Measurements from ENCODE around the gene OR7A10.

Gene OR7A10

DNA sequence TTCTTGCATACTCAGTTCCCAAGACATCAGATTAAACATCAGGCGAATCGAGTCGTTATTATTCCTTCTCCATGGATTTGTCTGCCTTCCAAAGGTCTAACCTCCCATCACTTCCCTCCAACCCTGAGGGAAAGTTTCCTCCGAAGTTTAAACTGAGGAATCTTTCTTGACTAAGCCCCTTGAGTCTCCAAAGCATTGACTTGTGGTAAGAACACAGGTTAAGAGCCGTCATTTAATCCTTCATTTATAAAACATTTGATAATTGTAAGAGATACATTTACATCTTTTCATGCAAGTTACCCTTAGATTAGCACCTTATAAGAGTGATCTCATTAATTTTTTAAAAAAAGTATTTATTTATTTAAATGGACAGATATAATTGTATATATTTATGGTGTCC lies at the start of gene OR7A10:
TSS of gene OR7A10 (minus strand) at position 101 of the 400 bp plus-strand sequence. CDS start 7,045 bp downstream, outside the sequence.
- DNase-seq (ENCODE audit: low read depth, low spot score), result no peak

DNA sequence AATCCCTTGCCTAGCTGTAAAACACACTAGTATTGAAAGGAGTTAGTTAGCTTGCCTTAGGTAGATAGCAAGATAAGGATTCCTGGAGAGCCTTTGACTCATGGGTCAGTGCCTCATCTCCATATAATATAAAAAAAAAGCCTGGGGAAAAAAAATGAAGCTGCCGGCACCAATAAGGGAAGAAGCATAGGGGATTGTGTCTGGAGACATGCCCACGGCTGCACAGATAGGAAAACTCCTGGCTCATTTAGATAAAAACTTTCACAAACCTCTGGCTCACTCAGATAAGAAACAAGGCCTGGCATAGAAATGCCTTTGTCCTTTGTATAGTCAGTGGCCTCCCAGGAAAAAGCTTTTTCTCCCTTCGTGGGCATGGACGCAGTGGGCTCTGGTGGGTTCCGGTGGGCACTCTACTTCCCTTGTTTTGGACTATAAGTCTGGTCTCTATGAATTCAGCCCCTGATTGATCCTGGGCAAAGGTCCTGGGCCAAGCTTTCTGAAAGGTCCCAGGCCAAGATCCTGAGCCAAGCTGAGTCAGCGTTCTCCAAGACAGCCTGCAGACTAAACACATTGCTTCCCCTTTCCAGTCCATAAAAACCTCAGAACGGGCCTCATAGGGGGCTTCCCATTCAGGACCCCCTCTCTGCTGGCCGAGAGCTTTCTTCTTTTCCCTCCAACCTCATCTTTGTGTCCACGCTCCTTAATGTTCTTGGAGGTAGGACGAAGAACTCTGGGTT lies 42.1 kb upstream of the OR7A10 start:
- no peak for DNase-seq (ENCODE audit: low read depth, low spot score)

DNA sequence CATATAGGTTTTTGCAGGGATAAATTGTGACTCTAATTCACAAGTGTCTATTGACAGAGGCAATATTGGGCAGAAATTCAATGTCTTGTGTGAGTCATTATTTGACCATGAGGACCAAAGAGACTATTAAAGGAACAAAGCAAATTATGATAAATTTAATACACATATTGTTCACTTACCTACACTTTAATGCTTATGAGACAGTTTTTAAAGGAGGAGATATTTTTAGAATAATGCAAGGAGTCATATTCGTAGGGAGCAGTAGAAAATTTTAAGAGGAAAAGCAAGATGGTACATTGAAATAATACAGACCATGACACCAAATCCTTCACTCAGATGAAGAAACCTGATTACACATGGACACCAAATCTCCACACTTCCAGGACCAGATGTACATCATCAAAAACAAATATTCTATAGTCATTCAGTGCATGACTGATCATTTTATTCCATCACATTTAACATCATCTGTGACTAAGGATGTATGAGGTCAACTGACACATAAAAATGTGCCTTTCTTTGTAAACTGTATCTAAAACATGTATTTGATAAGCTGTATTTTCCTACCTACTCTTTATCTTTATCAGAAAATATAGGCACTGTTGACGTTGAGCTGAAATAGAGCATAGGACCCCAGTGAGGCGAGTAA lies 41.4 kb upstream of the OR7A10 start:
- no peak for DNase-seq (ENCODE audit: low read depth, low spot score)

DNA sequence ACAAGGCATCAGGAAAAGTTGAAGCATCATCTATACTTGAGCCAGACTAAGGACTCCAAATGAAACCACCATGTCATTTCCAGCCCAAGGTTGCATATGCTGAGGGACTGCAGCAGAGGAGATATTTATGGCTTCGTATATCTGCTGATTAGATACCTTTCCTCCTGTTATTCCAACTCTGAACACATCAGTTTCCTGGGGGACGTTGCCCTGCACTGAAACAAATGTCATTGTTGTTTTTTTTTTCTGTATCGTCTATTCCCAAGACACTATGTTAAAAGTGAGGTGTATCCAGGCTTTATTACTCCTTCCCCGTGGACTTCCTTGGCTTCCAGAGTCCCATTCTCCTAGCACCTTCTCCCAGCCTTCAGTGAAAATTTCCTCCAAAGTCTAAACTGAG lies 37.3 kb upstream of the OR7A10 start, which contains the start of gene OR7A17:
TSS of gene OR7A17 (minus strand) at position 101 of the 400 bp plus-strand sequence. CDS start 4,777 bp downstream, outside the sequence.
- no peak for DNase-seq (ENCODE audit: low read depth, low spot score)

- no peak for DNase-seq (ENCODE audit: low read depth, low spot score)
Observed at GRCh38 chr19:14871619-14872230, 23.0 kb upstream of the OR7A10 start.

DNA sequence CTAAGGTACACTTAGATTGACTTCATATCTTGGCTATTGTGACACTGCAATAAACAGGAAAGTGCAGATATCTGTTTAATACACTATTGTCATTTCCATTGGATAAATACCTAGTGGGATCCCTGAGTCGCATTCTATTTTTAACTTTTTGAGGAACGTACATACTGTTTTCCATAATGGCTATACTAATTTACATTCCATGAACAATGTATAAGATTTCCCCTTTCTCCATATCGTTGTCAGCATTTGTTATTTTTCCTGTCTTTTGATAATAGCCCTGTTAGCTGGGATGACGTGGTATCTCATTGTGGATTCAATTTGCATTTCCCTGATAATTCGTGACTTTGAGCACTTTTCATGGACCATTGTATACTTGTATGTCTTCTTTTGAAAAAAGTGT lies 19.8 kb upstream of the OR7A10 start:
- DNase-seq (ENCODE audit: low read depth, low spot score), result no peak

DNA sequence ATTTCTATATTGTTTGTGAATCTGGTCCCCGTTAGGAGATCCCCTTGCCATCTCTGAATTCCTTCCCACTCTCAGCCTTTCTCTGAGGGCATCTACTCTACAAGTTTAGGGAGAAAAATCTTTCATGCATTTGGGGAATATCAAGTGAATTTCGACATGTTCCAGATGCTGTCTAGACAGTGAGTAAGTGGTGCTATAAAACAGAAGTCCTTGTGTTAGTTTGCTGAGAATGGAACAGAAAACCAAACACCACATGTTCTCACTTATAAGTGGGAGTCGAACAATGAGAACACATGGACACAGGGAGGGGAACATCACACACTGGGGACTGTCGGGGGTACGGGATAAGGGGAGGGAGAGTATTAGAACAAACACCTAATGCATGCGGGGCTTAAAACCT lies 5.1 kb downstream of the OR7A10 start:
- no peak for DNase-seq (ENCODE audit: low read depth, low spot score)

DNA sequence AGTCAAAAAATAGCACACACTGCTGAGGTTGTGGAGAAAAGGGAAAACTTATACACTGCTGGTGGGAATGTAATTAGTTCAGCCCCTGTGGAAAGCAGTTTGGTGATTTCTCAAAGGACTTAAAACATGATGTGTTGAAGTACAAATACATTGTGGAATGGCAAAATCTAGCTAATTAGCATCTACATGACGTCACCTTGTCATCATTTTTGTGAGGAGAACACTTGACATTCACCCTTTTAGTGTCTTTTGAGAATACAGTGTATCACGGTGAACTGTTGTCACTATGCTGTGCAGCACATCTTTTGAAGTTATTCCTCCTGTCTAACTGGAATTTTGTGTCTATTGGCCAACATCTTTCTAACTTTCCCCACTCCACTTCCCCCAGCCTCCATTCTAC lies 5.6 kb downstream of the OR7A10 start:
- no peak for DNase-seq (ENCODE audit: low read depth, low spot score)

DNA sequence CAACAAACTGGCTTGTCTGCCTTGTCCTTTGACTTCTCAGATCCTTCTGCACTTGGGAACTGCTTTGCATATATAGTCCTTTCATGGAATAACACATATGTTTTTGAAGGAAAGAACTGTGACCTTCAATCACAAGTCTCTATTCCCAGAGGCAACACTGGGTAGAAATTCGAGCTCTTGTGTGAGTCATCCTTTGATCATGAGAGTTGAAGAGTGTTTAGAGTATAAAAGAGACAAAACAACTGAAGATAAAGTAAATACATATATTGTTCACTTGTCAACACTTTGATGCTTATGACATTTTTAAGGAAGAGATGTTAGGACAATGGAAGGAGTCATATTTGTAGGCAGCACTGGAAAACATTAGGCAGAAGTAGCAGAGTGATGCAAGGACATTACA lies 8.5 kb downstream of the OR7A10 start:
- DNase-seq (ENCODE audit: low read depth, low spot score), result no peak

DNA sequence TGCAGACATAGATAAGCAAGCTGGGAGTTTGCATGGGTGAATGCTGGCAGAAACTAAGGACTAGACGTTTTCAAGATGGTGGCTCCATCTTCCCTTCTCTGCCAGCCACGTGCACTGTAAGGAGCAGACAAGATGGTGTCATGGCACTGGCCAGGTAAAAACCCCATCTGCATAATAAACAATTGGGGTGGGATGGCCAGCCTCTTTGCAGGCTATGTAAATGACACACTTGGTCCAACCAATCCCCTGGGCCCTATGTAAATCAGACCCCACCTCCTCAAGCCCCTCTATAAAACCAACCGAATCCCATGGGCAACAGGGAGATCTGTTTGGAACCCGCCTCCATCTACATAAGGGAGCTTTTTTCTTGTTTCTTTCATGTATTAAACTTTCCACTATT lies 11.3 kb downstream of the OR7A10 start:
- DNase-seq (ENCODE audit: low read depth, low spot score), result no peak

- DNase-seq (ENCODE audit: low read depth, low spot score), result no peak
Observed at GRCh38 chr19:14835011-14835410, 13.7 kb downstream of the OR7A10 start, which contains the start of the genes OR7A5 and OR7C1. TSS of gene OR7A5 (minus strand) at chr19:14835185. CDS start at chr19:14828241, 6,944 bp downstream. TSS of gene OR7C1 (minus strand) at chr19:14835185. CDS start at chr19:14800136, 35,049 bp downstream.

DNA sequence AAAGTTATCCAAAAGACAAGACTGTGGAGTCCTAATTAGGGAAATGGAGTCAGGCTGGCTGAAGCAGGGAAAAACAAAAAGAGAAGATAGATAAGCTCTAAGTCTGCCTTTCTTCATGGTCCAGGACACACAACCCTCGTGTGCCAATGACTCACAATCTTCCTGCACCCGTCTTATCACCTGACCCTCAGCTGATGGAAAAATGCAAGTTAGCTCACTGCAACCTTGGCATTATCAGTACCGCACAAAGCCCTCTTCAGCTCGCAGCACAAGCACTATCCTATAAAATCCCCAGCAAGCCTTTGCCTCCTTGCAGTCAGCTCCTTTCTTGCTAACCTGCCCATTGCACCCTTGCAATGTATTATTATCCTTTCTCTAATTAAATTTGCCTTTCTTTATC lies 18.0 kb downstream of the OR7A10 start:
- DNase-seq (ENCODE audit: low read depth, low spot score), result no peak

DNA sequence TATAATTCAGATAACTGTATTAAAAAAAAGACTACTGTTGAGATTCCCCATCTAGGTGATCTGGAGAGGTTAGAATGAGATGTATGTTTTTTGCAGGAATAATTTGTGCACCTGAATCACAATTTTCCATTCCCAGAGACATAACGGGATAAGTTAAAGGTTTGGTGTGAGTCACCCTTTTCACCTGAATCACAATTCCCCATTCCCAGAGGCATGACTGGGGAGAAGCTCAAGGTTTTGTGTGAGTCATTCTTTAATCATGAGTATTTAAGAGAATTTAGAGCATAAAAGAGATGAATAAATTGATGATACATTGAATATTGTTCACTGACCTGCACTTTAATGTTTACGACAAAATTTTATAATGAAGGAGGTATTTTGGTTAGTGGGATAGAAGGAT lies 22.7 kb downstream of the OR7A10 start:
- no peak for DNase-seq (ENCODE audit: low read depth, low spot score)

- DNase-seq (ENCODE audit: low read depth, low spot score), result no peak
Observed at GRCh38 chr19:14821937-14822336, 26.8 kb downstream of the OR7A10 start.

GRCh38 chr19:14818588-14818987 lies 30.1 kb downstream of the OR7A10 start:
- DNase-seq (ENCODE audit: low read depth, low spot score), result no peak

DNA sequence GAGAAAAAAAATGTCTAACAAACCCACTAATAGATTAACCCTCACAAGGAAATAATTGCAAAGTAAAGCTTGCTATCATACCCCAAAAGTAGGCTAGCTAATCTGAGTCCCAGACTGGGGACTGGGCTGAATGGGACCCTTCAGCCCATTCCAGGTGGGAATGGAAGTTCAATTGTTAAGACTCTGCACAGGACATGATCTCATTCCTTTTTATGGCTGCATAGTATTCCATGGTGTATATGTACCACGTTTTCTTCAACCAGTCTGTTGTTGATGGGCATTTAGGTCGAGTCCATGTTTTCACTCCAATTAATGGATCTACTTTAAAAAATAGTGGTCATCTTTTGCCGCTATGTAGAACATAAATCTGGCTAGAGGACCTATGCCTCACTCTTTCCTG lies 31.7 kb downstream of the OR7A10 start:
- no peak for DNase-seq (ENCODE audit: low read depth, low spot score)

- no peak for DNase-seq (ENCODE audit: low read depth, low spot score)
Observed at GRCh38 chr19:14814982-14815652, 33.6 kb downstream of the OR7A10 start.

GRCh38 chr19:14809272-14810057 lies 39.3 kb downstream of the OR7A10 start:
- no peak for DNase-seq (ENCODE audit: low read depth, low spot score)

GRCh38 chr19:14804765-14805164 lies 44.0 kb downstream of the OR7A10 start:
- DNase-seq (ENCODE audit: low read depth, low spot score), result no peak

- no peak for DNase-seq (ENCODE audit: low read depth, low spot score)
Observed at GRCh38 chr19:14798760-14799159, 50.0 kb downstream of the OR7A10 start.

- DNase-seq (ENCODE audit: low read depth, low spot score), result no peak
Observed at GRCh38 chr19:14796021-14796420, 52.7 kb downstream of the OR7A10 start.

Data from activated naive CD8-positive, alpha-beta T cell treated with anti-CD3 and anti-CD28 coated beads, Interleukin-2, amount 50 U/mL, for 16 hours (primary cell).